Gastrocnemius medialis (tissue), 4 donors: ENCODE results near the gene SGK1.

Experiments used
- CTCF ChIP-seq, 5 experiments: fragments of 450-650 bp in 3 of 5; fragments of 200-600 bp in 2 of 5; sonication (generic) in 2 of 5; IDR thresholded peaks in 4 of 5; conservative IDR thresholded peaks in 1 of 5; 1 replicate in 4 of 5; 2 replicates in 1 of 5; pipeline ENCODE4 v1.5.1; 2016 to 2019; ENCODE audit warnings: antibody characterized with exemption in 5 of 5, mild to moderate bottlenecking in 3 of 5, moderate library complexity in 3 of 5
- POLR2A ChIP-seq, 2 donors: fragments of 450-650 bp; IDR thresholded peaks; one replicate each; pipeline ENCODE4 v1.6.1; 2017; ENCODE audit warnings: antibody characterized with exemption in 2 of 2, mild to moderate bottlenecking in 2 of 2, moderate library complexity in 2 of 2

- TF ChIP-seq CTCF (IDR thresholded peaks at IDR 0.05 in 4 of 5, conservative IDR thresholded peaks at IDR 0.05 in 1 of 5) (no peak), POLR2A (IDR thresholded peaks at IDR 0.05) (no peak)
Observed at GRCh38 chr6:134357022-134357487, 39.1 kb upstream of the SGK1 start.
